ENCODE data around the gene FGF8.

Gene FGF8

GRCh38 chr10:101767966-101768790, 7.7 kb downstream of the FGF8 start:
- no peak for DNase-seq

GRCh38 chr10:101767600-101767945, 8.3 kb downstream of the FGF8 start:
- peak; percentile 46 for DNase-seq

- no peak for DNase-seq
Observed at GRCh38 chr10:101766753-101767599, 8.9 kb downstream of the FGF8 start.

GRCh38 chr10:101766306-101766705, 9.6 kb downstream of the FGF8 start:
- no peak for DNase-seq

GRCh38 chr10:101763141-101763846, 12.6 kb downstream of the FGF8 start:
- no peak for DNase-seq

GRCh38 chr10:101762736-101763135, 13.2 kb downstream of the FGF8 start:
- no peak for DNase-seq

- DNase-seq: no peak
Observed at GRCh38 chr10:101761226-101761625, 14.7 kb downstream of the FGF8 start.

GRCh38 chr10:101760510-101760909, 15.4 kb downstream of the FGF8 start:
- no peak for DNase-seq

- no peak for DNase-seq
Observed at GRCh38 chr10:101759309-101760247, 16.3 kb downstream of the FGF8 start.

GRCh38 chr10:101758858-101759257, 17.1 kb downstream of the FGF8 start:
- no peak for DNase-seq

- no peak for DNase-seq
Observed at GRCh38 chr10:101752241-101752640, 23.7 kb downstream of the FGF8 start.

- no peak for DNase-seq
Observed at GRCh38 chr10:101749047-101750016, 26.6 kb downstream of the FGF8 start.

GRCh38 chr10:101748496-101748895, 27.4 kb downstream of the FGF8 start:
- DNase-seq: no peak

- DNase-seq: no peak
Observed at GRCh38 chr10:101745074-101745696, 30.7 kb downstream of the FGF8 start.

GRCh38 chr10:101744267-101744666, 31.6 kb downstream of the FGF8 start:
- no peak for DNase-seq

- no peak for DNase-seq
Observed at GRCh38 chr10:101741938-101742337, 34.0 kb downstream of the FGF8 start.

- no peak for DNase-seq
Observed at GRCh38 chr10:101736666-101737065, 39.2 kb downstream of the FGF8 start.

GRCh38 chr10:101732096-101732495, 43.8 kb downstream of the FGF8 start:
- DNase-seq: no peak

GRCh38 chr10:101726115-101726387, 49.9 kb downstream of the FGF8 start:
- DNase-seq: no peak

- no peak for DNase-seq
Observed at GRCh38 chr10:101725296-101726114, 50.4 kb downstream of the FGF8 start.
